Liver (tissue), 3 donors: Measurements from ENCODE around the gene EXOSC5.

Experiments
- CTCF ChIP-seq: fragments of 150-350 bp; IDR thresholded peaks from 2 replicates; pipeline ENCODE4 v1.5.1; 2017; ENCODE audit warnings: improper control_type of control experiment, low read depth, low read length; ENCODE audit not compliant: missing input control
- GABPA ChIP-seq, 2 donors: IDR thresholded peaks in 1 of 2; conservative IDR thresholded peaks in 1 of 2; 2 replicates each; pipeline ENCODE4 v1.6.1; 2016; ENCODE audit warnings: antibody characterized with exemption in 2 of 2, mild to moderate bottlenecking in 1 of 2, moderate library complexity in 1 of 2
- HNF4A ChIP-seq, 2 donors: conservative IDR thresholded peaks; 2 replicates each; pipeline ENCODE4 v1.6.1; 2016; ENCODE audit warnings: antibody characterized with exemption in 2 of 2, mild to moderate bottlenecking in 2 of 2
- HNF4G ChIP-seq: IDR thresholded peaks from 2 replicates; pipeline ENCODE4 v1.6.1; 2016; ENCODE audit warnings: antibody characterized with exemption
- JUND ChIP-seq, 2 donors: IDR thresholded peaks; 2 replicates each; pipeline ENCODE4 v1.6.1; 2016; ENCODE audit warnings: antibody characterized with exemption in 2 of 2
- MAX ChIP-seq: IDR thresholded peaks from 2 replicates; pipeline ENCODE4 v1.6.1; 2016; ENCODE audit warnings: antibody characterized with exemption
- NR2F2 ChIP-seq: IDR thresholded peaks from 2 replicates; pipeline ENCODE4 v1.6.1; 2016; ENCODE audit warnings: antibody characterized with exemption
- RAD21 ChIP-seq, 2 donors: IDR thresholded peaks; 2 replicates each; pipeline ENCODE4 v1.6.1; 2016; ENCODE audit warnings: antibody characterized with exemption in 2 of 2, mild to moderate bottlenecking in 2 of 2
- REST ChIP-seq: IDR thresholded peaks from 2 replicates; pipeline ENCODE4 v1.6.1; 2016; ENCODE audit warnings: antibody characterized with exemption, mild to moderate bottlenecking
- RXRA ChIP-seq, 2 donors: IDR thresholded peaks; 2 replicates each; pipeline ENCODE4 v1.6.1; 2017 to 2018; ENCODE audit warnings: antibody characterized with exemption in 2 of 2, mild to moderate bottlenecking in 1 of 2
- SP1 ChIP-seq: IDR thresholded peaks from 2 replicates; pipeline ENCODE4 v1.6.1; 2018; ENCODE audit warnings: antibody characterized with exemption, mild to moderate bottlenecking
- TAF1 ChIP-seq: conservative IDR thresholded peaks from 2 replicates; pipeline ENCODE4 v1.6.1; 2016; ENCODE audit warnings: antibody characterized with exemption, mild to moderate bottlenecking
- YY1 ChIP-seq: IDR thresholded peaks from 2 replicates; pipeline ENCODE4 v1.6.1; 2016; ENCODE audit warnings: antibody characterized with exemption, mild to moderate bottlenecking
- donor health status: healthy.
- donor health status: healthy.

GRCh38 chr19:41398598-41398997 is 1.4 kb upstream of the EXOSC5 start:
- TF ChIP-seq RAD21 (IDR thresholded peaks at IDR 0.05) (no peak), TAF1 (no peak), CTCF (no peak), HNF4G (no peak), NR2F2 (no peak), MAX (no peak), YY1 (no peak), REST (no peak), JUND (IDR thresholded peaks at IDR 0.05) (no peak), SP1 (no peak), HNF4A (conservative IDR thresholded peaks at IDR 0.05) (no peak), RXRA (IDR thresholded peaks at IDR 0.05) (no peak), GABPA (IDR thresholded peaks at IDR 0.05 in 1 of 2, conservative IDR thresholded peaks at IDR 0.05 in 1 of 2) (no peak)
